Fibroblast of skin of right quadriceps (primary cell): ENCODE measurements around the gene NOL11.
"Not testable (repeated sequence)": the region's sequence is repeated elsewhere in the genome, so short reads cannot be mapped to it uniquely, and the experiment has no call there.

Experiments
- DNase-seq: peaks from one replicate; pipeline ENCODE4 v3.0.0-alpha.2; 2013

The NOL11 gene

GRCh38 chr17:67711916-67712315 is 5.8 kb upstream of the NOL11 start:
- DNase-seq = no peak

DNA sequence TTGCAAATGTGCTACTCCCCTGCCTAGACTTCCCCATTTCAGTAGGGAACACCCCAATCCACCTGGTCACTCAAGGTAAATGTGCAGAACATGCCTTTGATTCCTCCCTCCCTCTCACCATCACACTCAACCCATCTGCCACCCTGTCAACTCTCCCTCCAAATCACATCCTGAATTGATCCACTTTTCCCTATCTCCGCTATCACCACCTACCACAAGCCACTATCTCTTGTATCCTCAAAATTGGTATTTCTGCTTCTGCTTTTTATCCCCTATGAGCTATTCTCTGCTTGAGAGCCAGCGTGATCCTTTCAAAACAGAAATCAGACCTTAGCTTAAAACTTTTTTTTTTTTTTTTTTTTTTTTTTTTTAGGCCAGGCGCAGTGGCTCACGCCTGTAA is 5.4 kb upstream of the NOL11 start:
- DNase-seq = no peak

DNA sequence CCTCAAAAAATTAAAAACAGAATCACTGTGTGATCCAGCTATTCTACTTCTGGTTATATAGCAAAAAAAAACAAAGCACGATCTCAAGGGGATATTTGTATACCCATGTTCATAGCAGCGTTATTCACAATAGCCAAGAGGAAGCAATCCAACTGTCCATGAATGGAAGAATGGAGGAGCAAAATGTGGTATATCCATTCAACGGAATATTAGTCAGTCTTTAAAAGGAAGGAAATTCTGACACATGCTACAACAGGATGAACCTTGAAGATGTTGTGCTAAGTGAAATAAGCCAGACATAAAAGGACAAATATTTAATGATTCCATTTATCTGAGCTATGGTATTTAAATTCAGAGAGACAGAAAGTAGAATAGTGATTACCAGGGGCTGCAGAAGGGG is 4.6 kb upstream of the NOL11 start:
- DNase-seq = no peak

GRCh38 chr17:67716405-67716798 is 1.3 kb upstream of the NOL11 start:
- DNase-seq = no peak

DNA sequence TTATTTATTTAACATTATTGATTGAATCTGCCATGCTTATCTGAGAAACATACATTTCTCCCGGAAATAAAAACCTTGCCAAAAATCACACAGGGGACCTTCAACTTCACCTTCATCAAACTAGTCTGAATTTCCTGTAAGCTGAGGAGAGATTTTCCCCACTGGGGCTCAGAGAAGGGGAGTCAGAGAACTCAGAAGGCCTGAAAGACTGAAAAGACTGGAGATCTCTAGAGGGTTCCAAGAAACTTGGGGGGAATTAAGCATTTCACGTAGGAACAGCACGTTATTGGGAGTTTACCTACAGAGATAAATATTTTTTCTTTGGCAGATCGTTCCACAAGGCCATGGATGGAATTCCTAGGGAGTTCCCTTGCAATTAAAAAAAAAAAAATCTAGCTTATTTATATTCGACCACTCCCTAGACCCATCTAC is 528 bp upstream of the NOL11 start:
- no peak for DNase-seq

- DNase-seq = peak; percentile 36
Measured at GRCh38 chr17:67718325-67718941, 697 bp downstream of the NOL11 start.

- no peak for DNase-seq
Measured at GRCh38 chr17:67725373-67725791, 7.6 kb downstream of the NOL11 start.

- DNase-seq = no peak
Measured at GRCh38 chr17:67725807-67726206, 8.1 kb downstream of the NOL11 start.

DNA sequence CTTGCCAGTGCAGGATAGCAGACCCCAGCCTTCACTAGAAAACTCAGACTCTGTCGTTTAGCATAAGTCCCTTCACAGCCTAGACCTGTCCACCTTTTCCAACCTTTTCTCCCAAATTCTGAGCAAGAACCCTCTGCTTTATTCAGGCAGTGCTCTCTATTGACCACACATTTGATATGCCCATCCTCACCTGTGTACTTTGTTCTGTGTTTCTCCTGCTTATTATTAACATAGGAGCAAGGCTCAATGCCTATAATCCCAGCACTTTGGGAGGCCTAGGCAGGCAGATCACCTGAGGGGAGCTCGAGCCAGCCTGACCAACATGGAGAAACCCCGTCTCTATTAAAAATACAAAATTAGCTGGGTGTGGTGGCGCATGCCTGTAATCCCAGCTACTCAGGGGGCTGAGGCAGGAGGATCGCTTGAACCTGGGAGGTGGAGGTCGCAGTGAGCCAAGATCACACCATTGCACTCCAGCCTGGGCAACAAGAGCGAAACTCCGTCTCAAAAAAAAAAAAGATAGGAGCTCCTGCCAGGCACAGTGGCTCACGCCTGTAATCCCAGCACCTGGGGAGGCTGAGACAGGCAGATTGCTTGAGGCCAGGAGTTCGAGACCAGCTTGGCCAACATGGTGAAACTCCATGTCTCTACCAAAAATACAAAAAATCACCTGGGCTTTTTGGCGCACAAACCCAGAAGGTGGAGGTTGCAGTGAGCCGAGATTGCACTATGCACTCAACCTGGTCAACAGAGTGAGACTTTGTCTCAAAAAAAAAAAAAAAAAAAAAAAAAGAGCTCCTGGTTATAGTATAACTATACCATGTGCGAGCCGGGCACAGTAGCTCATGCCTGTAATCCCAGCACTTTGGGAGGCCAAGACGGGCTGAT is 9.7 kb downstream of the NOL11 start:
- DNase-seq = not testable (repeated sequence)

DNA sequence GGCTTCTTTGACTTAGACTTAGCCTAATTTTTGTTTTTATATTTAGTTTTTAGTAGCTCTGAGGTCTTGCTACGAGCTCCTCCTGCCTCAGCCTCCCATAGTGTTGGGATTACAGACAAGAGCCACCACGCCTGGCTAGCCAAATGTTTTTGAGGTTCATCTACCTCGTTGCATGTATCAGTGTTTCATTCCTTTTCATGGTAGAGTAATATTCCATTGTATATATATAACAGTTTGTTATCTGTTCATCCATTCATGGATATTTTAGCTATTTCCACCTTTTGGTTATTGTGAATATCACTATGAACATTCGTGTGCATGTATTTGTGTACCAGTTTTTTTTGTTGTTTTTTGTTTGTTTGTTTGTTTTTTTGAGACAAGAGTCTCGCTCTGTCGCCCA is 12.2 kb downstream of the NOL11 start:
- no peak for DNase-seq

DNA sequence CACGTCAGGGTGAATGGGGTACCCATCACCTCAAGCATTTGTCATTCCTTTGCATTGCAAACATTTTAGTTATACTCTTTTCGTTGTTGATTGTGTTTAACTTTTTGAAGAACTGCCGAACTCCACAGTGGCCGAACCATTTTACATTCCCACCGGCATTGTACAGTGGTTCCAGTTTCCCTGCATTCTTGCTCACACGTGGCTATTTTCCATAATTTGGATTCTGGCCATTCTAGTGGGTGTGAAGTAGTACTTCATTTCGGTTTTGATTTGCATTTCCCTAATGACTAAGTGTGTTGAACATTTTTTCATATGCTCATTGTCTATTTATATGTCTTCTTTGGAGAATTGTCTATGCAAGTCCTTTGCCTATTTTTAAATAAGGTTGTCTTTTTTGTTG is 13.0 kb downstream of the NOL11 start:
- no peak for DNase-seq

DNA sequence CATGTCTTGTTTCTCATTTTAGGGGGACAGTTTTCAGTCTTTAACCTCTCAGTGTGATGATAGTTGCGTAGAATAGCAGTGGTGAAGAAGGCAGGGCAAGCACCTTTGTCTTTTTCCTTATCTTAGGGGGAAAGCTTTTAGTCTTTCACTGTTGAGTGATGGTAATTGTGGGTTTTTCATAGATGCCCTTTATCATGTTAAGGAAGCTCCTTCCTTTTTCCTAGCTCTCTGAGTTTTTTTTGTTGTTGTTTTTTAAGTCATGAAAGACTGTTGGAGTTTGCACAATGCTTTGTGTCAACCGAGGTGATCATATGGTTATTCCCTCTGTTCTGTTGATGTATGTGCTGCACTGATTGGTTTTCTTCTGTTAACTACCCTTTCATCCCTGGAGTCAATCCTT is 15.7 kb downstream of the NOL11 start:
- no peak for DNase-seq

- DNase-seq = no peak
Measured at GRCh38 chr17:67737145-67737544, 19.4 kb downstream of the NOL11 start.

DNA sequence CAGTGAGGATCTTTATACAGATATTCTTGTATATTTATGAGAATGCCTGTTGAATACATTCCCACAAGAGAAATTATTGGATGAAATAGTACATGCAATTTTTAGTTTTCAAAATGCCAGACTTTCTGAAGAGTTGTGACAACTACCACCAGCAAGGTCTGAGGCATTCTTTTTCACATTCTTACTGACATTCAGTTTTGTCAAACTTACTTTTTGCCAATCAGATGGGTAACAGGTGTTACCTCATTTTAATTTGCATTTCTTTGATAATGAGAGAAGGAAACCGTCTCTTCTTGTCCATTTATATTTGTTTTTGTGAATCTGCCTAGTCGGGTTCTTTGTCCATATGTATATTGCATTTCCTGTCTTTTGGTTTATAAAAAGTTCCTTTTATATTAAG is 24.3 kb downstream of the NOL11 start:
- no peak for DNase-seq

GRCh38 chr17:67746704-67747571 is 29.2 kb downstream of the NOL11 start:
- no peak for DNase-seq

GRCh38 chr17:67747681-67748235 is 30.0 kb downstream of the NOL11 start:
- DNase-seq = no peak

DNA sequence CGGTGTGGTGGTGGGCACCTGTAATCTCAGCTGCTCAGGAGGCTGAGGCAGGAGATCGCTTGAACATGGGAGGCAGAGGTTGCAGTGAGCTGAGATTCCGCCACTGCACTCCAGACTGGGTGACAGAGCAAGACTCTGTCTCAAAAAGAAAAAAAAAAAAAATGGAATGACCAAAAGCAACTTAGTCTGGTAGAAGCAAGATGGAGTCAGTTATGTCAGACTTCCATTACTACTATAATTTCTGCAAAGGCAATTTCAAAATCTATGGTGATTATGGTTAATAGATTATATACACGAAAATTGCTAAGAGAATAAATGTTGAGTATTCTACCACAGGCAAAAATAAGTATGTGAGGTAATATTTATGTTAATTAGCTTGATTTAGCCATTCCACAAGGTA is 32.3 kb downstream of the NOL11 start:
- DNase-seq = no peak

DNA sequence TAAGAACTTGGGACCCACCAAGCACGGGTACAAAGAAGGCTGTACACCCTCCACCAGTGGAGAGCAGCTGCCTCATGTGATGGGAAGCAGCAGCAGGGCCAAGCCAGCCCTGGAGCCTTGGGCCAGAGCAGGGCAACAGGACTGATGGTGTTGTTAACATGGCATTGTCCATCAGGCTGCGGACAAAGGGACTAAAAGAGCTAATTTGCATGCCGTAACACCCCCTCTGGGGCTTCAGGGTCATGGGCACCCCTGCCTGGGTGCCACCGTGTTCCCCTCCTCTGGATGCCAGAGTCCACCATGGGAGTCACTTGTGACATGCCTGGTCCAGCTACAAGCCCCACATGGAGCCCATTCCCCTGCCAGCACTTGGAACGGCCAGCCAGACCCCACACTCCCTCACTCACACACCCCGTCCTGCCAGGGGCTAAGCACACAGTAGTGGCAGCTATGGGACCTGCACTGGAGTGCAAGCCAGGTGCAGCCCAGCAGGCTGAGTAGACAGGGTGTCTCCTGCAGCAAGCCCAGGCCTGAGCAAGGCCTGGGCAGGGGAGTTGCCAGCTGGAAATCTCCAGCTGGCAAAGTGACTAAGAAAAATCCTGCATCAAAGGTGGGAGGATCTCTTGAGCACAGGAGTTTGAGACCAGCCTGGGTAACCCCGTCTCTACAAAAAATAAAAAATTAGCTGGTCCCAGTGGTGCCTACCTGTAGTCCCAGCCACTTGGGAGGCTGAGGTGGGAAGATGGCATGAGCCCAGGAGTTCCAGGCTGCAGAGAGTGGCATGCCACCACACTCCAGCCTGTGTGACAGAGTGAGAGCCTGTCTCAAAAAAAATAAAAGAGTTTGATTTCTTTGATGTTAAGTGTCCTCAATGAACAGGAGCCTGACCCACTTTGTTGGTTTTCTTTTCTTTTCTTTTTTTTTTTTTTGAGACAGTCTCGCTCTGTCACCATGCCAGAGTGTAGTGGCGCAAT is 33.7 kb downstream of the NOL11 start:
- no peak for DNase-seq

DNA sequence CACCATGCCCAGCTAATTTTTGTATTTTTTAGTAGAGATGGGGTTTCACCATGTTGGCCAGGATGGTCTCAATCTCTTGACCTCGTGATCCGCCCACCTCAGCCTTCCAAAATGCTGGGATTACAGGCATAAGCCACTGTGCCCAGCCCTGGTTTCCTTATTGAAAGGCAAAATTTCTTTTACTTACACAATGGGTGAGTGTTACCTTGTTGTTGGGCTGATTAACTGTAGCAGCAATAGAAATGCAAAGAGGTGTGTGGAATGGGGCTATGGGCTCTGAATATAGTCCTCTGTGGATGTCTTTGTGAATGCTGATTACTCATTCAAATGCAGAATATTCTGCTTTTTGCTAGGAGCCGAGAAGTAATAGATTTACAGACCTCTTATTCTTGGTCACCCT is 34.4 kb downstream of the NOL11 start:
- DNase-seq = not testable (repeated sequence)

GRCh38 chr17:67753026-67753425 is 35.3 kb downstream of the NOL11 start:
- DNase-seq = no peak

GRCh38 chr17:67754001-67754400 is 36.3 kb downstream of the NOL11 start:
- no peak for DNase-seq

GRCh38 chr17:67754686-67755085 is 37.0 kb downstream of the NOL11 start:
- not testable (repeated sequence) for DNase-seq
